ENCODE results near the gene KCNK15.

Gene KCNK15

DNA sequence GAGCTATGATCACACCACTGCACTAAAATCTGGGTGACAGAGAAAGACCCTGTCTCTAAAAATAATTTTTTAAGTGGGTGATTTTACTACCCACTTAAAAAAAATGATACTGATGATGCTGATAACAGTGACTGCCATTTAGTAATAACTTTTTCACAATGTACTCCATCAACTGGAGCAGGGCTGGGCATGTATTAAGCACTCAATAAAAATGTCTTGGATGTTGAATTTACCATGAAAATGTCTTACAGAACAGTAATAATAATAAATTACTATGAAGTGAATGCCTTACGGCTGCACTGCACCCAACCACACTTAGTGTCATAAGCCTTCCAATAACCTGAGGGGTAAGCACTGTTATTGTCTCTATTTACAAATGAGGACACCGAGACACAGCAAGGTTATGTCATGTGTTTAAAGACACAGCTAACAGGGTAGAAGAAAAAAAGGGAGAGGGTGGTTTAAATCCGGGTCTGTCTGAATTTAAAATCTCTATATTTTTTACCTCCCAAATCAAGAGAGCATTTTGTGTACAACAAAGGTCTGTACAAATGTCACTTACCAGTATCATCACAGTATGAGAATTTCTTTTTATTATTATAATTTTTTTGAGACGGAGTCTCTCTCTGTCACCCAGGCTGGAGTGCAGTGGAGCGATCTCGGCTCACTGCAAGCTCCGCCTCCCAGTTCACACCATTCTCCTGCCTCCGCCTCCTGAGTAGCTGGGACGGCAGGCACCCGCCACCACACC is 43.2 kb downstream of the KCNK15 start:
- DNase-seq (ENCODE audit: low read depth) = no peak

DNA sequence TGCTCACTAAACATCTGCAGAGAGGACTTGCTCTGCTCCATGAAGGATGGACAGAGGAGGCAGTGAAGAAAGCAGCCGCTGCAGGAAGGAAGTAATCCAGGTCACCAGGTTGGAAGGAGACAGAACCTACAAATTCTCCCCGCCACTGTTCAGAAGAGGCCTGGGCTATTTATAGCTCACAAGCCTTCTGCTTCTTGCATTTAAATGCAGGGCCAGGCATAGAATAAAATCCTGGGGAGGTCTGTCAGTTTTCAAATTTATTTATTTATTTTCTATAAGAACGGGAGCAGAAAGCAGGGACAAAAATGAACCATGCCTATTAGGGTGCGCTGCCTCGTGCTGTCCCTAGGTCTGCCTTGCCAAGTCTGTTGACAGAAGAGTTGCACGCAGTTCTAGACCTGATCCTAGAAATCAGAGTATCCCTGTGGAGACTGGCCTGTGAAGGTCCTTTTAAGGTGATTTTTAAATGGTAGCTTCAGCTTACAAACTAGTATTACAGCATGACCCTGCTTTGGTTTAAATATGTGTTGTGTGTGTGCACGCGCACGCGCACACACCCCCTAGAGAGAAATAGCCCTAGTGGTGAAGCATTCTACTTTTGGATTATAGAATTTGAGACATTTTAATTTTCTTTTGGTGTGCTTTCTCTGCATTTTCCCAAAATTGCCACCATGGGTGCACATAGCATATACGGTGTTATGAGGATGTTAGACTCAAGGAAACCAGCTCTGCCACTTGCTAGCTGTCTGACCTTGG is 45.2 kb downstream of the KCNK15 start:
- no peak for DNase-seq (ENCODE audit: low read depth)

DNA sequence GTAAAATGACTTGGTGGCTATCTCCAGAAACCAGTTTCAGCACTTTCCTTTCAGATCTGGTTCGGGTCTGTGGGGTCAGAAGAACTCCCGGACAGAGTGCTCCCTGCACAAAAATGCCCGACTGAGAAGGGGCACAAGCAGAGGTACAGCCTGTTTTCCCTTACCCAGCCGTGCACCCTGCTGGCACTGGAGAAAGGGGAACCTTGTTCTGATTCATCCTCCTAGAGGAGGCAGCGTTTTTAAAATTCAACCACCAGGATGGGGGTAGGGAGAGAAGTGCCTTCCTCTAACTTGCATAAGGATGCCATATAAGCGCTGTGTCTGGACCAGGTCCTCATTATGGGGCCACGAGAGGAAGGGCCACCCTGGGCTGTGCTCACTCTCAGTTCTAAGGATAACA is 47.1 kb downstream of the KCNK15 start:
- no peak for DNase-seq (ENCODE audit: low read depth)

DNA sequence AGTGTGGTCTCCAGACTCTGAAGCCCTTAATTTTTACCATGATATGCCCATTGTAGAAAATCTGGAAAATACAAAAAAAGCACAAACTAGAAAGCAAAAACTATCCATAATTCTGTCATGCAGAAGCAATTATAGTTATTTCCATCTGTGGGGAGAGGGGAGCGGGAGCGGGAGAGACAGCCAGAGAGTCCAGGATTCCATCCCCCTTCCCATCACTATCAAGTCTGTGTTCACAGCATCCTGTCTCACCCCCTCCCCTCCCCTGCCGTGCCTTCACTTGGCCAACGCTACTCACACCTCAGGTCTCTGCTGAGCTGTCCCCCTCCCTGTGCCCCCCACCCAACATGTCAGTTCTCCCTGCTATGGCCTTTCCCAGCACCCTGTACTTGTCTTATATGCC is 50.2 kb downstream of the KCNK15 start:
- DNase-seq (ENCODE audit: low read depth) = no peak

DNA sequence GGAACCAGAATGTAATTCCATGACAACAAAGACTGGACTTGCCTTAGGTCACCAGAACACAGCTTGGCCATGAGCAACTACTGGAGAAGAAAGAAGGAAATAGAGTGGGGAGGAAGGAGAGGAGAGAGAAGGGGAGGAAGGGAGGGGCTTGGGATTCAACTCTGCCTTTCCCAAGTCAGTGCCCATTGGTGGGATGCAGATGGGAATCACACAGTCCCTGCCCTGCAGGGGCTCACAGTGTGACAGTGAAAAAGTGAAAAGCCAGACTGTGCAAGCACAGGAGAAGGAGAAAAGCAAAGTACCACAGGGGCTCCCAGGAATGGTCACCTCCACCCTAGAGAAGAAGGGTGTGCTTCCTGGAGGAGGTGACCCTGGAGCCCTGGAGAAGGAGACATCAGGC is 50.6 kb downstream of the KCNK15 start:
- DNase-seq (ENCODE audit: low read depth) = no peak

DNA sequence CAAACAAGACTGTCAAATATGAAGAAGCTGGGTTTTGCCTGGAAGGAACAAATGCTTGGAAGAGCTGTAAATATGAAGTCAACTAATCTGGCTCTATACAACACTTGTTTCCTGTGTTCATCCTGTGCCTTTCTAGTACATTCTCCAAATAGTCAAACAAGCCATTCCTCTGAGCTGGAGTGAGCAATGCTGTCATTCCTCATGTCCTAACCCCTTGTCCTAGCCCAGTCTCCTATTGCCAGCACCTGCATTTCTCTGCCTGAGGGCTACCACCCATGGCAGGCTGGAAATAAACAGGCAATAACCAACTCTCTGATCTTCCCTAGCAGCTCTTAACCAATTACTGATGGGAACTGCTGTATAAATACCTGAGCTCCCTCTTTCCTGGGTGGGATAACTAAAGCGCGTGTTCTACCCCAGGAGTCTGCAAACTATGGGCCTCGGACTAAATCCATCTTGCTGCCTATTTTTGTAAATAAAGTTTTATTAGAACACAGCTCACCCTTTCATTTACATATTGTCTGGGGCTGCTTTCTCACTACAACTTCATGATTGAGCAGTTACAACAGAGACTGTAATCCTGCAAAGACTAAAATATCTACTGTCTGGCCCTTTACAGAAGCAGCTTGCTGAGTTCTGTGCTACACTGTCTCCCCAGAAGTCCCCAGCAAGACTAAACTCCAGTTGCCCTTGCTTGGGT is 51.2 kb downstream of the KCNK15 start:
- DNase-seq (ENCODE audit: low read depth) = no peak

DNA sequence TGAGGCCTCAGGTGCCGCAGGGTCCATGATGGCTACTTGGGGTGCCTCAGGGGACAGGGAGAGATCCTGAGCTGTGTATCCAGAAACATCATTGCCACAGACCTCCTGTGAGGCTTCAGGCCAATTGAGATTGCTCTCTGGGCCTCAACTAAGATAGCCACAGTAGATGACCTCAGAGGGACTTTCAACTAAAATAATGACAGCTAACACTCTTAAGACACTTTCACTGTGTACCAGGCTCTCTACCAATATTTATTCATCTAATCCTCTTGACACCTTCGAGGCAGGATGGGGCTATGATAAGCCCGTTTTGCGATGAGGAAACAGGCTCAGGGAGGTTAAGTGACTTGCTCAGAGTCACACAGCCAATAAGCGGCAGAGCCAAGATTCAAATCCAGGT is 54.0 kb downstream of the KCNK15 start:
- DNase-seq (ENCODE audit: low read depth) = no peak

DNA sequence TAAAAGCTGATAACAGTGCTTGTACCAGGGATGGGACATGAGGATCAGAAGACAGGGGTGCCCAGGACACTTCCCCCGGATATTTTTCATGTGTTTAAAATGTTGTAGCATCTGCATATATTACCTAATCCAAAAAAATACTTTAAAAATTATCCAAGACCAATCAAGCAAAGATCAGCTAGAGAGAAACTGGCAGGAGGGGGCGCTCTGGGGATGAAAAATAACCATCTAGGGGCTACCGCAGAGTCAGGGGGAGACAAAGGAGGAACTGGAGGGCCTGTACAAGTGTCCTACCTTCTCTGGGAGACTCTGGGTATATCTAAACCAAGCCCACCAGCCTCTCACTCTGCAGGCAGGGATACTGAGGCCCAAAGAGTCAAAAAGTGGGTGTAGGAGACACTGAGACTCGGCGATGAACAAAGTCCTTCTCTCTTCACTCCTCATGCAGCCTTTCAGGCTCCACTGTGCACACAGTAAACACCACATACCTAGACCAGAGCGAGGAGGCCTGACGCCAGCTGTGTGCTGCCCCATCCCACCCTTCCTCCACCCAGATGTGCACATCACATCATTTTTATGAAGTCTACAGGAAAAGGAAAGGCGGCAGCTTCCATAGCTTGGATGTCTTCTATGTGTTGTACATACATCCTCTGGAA is 54.9 kb downstream of the KCNK15 start:
- DNase-seq (ENCODE audit: low read depth) = no peak
